DMS153 treated with DMSO at 0.1 percent for 48 hours (cell line): Measurements from ENCODE around the gene ANGPTL8.

Experiments
- DNase-seq: peaks from one replicate; lab custom pipeline; 2025; ENCODE audit not compliant: unreplicated experiment; lab: John Stamatoyannopoulos, UW

The ANGPTL8 gene

GRCh38 chr19:11288349-11288748, 48.9 kb downstream of the ANGPTL8 start:
- no peak for DNase-seq

GRCh38 chr19:11290256-11290655, 50.8 kb downstream of the ANGPTL8 start:
- no peak for DNase-seq

- no peak for DNase-seq
Measured at GRCh38 chr19:11291415-11291814, 52.0 kb downstream of the ANGPTL8 start.
